ENCODE data around the gene PHF21A.
"Not testable (repeated sequence)": the region's sequence is repeated elsewhere in the genome, so short reads cannot be mapped to it uniquely, and the experiment has no call there.

PHF21A gene

DNA sequence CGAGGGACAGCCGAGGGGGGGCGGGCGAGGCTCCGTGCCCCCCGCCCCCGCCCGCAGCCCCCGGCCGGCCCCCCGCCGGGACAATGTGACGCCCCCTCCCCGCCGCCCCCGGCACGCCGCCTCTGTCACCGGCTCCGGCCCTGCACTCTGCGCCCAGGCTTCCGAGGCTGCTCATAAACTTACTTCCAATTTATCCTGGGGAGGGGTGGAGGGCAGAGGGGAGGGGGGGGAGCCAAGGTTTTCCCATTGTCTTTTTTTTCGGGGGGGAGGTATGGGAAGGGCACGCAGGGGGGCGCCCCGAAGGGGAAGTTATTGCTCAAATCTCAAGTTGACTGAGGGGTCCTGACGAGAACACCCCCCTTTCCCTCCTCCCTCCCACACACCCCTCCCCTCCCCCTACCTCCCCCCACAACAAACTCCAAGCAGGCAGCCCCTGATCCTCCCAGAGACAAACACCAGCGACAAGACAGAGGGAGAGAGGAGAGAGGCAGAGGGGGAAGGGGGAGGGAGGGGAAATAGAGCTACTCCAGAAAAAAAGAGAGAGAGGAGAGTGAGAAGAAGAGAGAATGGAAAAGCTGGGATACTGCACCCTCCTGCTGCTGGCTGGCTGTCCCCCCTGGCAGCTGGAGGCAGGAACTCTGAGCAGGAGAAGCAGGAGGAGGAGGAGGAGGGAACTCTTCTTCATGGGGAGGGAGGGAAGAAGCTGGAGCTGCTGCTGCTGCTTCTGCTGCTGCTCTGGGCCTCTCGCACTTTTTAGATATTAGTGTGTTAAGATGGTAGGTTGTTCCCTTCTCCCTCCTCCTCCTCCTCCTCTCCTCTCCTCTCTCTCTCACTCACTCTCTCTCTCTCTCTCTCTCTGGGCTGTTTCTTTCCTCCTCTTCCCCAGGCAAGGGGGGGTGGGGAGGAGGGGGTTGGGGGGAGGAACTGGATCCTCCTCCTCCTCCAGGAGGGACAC lies 631 bp downstream of the PHF21A start:
- no peak for DNase-seq (ENCODE audit: low spot score)

DNA sequence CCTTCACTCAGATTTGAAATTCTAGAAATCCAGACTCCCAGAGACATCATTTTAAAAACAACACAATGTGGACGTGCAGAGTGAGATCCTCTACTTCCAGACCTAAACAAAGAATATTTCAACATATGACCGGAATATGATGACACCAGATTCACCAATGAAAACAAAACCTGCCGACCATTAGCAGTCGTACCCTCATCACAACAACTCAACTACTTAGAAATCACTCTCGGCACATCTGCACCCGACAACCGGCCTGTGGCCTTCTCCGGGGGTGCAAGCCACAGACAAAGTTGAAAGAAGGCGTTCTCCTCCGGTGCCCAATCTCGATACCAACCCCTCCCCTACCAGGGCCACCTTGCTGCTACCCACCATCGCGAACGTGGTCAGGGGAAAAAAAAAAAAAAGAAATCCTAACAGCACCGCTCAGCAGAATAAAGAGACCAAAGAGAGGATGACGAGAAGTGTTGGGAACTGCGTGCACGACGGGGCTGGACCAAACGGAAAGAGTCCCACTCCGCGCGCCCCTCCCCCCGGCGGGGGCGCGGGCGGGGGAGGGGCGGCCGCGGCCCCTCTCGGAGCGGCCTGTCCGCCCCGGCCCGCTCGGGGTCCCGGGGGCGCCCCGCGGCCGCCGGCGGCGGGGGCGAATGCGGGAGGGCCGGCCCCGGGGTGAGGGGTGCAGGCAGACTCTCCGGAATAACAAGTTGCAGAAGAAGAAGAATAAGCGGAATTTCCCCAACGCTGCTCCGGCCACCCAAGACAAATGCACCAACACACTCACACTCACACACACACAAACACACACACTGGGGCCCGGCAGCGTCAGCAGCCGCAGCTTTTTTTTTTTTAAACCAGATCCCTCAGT lies 1.7 kb downstream of the PHF21A start:
- DNase-seq (ENCODE audit: low spot score) = peak; percentile 59

DNA sequence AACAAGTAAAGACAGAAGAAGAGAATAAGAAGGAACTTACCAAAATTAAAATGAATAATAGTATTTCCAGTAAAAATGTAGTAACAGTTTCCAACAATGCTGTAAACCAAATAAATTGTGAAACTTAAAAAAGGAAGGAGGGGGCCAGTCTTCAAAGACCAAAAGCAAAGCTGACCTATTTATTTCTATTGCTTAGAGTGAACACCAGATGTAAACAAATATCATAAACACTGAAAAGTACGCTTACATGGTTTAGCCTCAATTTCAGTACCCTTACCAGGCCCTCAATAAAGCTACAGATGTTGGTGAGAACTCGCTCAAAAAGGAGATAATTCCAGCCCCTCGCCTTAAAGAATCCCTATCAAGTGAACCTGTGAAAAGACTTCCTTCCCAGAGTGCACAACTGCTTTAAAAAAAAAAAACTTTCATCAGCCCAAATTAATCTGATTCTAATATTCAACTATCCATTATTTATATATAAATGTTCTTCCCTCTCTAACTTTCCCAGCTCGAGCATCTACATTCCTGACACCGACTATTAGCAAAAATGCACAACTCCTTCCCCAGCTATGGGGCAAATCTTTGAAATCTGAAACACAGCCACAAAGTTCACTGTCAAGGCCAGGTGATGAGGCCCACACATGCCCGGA lies 2.4 kb downstream of the PHF21A start:
- no peak for DNase-seq (ENCODE audit: low spot score)

DNA sequence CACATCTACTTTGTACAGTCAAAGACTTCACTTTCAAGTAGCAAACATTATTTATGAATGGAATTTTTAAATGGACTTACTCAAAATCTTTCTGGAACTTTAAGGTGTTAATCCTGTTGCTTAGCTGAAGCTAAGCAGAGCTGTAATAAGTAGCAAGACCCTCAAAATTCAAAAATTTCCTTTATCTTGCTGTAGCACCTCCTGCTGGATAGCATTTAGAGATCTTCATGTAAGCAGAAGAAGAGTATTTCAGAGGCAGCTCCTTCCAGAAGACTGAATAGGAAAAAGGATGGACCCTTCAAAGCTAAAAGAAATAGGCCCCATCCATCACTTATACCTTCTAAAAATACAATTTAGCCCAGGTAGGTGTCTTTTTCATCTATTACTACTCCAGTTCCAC lies 3.4 kb downstream of the PHF21A start:
- no peak for DNase-seq (ENCODE audit: low spot score)

DNA sequence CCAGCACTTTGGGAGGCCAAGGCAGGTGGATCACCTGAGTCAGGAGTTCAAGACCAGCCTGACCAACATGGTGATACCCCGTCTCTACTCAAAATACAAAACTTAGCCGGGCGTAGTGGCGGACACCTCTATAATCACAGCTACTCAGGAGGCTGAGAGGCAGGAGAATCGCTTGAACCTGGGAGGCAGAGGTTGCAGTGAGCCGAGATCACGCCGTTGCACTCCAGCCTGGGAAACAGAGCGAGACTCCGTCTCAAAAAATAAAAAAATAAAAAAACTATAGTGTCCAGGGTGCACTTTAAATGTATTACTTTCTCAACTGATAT lies 4.6 kb downstream of the PHF21A start:
- DNase-seq (ENCODE audit: low spot score) = not testable (repeated sequence)

DNA sequence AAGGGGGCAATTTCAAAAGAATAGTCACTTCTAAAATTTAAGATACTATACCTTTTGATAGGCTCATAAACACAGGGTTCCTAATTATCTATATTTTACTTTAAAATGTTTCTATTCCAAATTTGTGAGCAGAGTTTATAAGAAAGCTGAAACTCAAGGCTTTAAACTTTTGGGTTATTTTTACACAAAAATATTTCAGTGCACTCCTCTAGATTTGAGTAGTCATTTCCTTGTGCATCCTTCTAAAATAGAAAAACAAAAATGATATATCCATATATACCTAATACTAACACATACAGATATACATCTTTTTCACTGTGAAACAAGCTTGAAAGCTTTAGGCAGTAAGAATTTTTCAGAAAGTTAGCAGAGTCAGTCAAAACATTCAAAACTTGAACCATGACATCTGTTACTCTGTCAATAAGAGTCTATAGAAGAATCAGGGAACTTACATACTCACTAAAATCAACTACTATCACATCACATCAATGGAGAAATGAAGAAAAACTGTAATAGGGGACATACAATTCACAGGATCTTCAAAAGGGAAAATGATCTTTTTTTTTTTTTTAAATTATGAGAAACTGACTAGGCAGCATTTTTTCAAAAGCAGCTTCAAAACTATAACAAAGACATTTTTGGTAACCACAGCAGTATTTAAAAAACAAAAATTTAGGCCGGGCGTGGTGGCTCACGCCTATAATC lies 5.1 kb downstream of the PHF21A start:
- DNase-seq (ENCODE audit: low spot score) = no peak

DNA sequence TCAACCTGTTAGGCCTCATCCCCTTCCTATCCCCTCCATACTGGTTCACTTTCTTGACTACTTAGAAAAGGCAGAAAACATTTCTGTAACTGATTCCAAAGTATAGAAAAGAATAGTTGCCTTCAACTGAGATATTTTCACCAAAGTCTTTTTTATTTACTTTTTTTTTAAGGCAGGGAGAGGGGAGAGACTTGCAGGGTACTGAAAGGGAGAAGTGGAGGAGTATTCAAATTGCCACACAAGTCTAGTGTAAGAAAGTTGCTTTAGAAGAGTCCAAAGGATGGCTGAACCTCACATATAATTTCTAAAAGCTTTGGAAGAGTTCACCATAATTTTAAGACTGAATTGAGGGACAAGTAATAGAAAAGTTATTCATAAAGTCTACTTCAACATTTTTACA lies 6.3 kb downstream of the PHF21A start:
- no peak for DNase-seq (ENCODE audit: low spot score)

DNA sequence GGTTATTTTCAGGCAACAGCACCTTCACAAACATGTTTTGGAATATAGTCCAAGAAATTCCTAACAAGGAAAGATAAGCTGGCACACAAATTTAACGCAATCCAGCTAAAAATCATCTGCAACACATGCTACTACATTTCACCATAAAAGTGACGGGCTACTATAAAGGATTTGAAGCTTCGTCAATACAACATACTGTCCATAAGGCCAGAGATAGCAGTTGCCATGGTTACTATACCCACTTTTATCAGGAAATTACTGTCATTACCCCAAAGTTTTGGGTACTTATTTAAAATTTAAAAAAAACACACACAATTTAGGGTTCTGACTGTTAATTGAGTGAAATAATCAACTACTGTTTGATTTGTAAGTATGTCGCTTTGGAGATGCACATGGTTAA lies 6.9 kb downstream of the PHF21A start:
- no peak for DNase-seq (ENCODE audit: low spot score)

DNA sequence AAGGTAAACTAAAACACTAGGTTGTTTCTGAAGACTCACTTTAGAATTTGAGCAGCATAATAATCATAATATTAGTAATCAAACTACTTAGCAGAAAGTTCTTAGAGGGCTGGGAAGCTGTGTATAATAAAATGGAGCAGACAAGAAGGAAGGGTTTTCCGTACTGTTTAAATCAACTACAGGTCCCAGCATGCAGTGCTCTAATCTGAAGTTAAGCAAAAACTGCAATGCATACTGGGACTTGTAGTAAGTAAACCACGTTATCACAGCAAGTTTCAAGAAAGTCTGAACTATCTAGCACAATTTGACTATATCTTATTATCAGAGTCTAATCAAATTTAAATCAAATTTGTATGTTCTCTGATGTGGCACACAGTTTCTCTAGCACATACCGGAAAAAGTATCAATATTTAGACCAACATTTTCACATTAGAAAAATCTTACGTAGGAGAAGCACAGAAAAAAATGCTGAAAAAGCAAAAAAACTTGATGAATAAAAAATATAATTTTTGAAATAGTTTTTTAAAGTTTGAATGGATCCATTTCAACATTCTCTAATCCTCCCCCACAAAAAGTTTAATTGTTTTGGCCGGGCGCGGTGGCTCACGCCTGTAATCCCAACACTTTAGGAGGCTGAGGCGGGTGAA lies 8.2 kb downstream of the PHF21A start:
- peak; percentile 65 for DNase-seq (ENCODE audit: low spot score)

DNA sequence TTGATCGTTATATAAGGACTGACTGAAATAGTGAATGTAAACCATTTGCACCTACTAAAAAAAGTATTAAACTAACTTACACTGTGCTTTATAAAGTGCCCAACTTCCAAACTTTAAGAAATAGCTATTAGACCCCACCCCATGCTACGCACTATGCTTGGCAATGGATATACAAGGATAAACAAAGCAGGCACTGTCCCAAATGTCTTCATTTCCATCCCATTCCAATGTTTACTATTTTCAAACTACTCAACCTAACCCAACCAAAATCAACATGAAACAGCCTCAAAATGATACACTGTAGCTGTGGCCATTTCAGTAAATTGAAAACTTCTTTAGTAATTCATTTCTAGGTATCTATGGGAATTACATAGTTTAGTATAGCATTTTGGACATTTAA lies 12.5 kb downstream of the PHF21A start:
- no peak for DNase-seq (ENCODE audit: low spot score)

DNA sequence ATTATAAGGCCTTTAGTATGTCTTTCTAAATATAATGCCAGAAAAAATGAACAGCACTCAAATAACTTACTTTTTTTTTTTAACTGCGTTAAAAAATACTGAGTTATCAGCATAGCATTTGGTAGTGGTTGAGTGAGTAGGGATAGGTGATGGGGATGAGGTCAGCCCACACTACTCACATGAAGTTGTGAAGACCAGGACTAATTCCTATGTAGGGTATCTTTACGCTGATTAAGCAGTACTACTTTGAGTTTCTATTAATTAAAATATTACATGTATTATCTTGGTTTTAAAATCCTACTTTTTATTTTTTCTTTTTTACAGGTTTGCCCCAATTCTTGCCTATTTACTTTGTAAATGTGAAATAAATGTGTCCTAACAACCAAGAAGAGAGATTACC lies 13.5 kb downstream of the PHF21A start:
- DNase-seq (ENCODE audit: low spot score) = no peak

DNA sequence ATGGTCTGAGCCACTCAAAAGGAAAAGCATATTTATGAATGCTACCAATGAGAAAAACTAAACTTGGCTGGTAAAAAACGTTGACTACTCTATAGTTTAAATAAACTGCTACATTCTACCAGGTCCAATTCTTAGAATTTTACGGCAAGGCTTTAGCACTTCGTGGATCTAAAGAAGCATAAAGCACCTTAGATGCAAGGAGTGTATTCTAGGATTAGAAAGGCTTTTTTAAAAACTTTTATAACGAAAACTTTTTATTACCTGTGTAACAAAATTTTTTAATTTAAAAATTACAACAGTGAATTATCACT lies 13.9 kb downstream of the PHF21A start:
- DNase-seq (ENCODE audit: low spot score) = no peak

DNA sequence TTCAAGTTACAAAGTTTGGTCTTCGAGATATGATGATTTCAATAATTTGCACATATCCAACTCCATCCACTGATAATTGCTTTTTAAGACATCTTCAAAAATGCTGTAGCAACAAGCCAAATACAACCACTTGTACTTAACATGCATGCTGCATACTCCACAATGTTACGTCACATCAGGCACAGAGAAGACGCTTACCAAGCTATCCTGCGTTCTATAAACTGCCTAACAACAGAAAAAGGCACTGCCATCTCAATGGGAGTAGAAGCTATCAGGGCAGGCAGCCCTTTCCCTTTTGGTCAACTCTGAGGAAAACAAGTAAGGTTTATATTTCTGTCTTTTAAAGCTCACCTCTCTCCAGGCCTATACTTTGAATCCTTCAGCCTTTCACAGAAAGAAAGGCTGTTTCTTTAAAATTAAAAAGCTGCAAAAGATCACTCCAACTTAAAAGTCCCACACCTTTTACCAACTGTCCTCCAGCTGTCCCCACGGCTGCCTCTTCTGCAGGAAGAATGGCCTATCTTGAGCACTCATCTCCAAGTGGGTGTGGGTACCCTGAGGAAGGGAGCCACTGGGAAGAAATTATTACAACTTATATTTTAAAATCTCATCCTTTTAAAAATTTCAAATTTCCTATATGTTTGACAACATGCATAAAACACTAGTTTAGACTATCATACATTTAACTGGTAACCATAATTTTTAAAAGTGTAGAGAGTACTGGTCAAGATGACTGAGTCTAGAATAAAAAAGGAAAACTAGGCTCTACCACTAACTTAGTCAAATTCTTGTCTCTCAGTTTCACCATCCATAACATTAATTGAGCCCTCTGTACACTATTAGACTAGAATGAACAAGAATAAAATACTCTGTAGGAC lies 14.5 kb downstream of the PHF21A start:
- no peak for DNase-seq (ENCODE audit: low spot score)

DNA sequence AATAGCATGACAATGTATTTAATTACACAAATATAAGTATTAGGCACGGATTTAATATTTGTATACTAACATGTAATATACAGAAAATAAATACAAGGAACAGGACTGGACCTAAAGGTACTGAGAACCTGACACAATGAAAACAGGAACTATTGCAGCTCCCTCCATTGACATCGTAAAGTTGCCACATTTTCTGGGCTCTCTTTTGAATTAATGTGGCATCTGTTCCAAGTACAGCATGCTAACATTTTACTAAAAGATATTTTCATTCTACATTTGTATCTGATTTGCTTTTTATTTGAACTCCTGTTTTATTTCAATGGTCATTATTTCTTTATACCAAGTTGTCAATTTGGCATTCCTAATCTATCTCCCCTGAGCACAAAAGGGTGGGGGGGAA lies 15.3 kb downstream of the PHF21A start:
- no peak for DNase-seq (ENCODE audit: low spot score)

DNA sequence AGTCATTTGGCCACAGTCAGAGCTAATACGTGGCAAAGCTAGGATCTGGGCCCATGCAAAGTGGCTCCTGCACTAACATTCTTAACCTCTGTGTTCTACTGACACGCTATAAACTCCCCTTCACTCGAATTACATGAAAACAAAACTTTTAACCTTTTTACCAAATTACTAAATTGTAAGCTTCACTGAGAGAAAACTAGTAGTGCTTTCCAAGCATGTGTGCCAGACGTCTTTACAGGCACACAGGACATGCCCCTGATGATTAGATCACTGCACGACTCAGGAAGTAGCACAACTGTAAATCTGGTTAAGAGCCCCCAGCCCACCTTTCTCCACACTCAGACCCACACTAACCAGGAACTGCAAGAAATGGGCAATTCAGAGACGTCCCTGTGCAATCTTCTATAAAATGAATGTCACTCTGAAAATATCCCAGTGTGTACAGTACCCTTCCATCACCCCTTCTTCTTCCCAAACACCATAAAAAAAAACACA lies 16.1 kb downstream of the PHF21A start:
- no peak for DNase-seq (ENCODE audit: low spot score)

DNA sequence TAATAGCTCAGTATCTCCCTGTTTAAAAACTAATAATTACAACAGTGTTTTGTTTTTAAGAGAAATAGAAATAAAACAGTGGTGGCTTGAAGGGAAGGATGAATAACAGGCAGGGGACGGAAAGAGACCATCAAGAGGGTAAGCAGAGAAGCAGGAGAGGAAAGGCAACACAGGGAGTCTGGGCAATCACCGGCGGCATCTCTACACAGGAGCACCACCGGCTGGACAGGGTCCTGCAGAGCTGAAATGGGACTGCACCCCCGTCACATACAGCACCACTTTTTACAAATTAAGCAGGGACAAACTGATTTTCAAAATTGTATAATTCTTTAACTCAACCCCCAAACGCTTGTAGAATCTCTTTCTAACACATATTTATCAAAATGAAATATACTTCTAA lies 18.4 kb downstream of the PHF21A start:
- DNase-seq (ENCODE audit: low spot score) = no peak

DNA sequence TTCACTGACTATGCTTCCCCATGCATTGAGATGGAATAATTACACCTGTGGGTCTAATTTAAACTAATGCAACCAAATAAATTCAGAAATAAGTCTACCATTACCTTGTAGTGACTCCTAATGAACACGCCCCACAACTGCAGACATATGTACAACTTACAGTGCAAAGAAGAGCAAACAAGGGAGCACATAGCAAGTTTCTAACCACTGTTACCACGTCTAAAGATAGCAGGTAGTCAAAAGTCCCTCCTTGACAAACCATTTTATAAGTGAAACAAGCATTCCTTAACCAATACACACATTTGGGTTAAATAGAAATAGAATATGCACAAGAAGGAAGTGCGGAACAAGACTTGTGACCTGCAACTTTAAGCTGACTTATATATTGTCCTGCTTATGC lies 20.6 kb downstream of the PHF21A start:
- DNase-seq (ENCODE audit: low spot score) = no peak

DNA sequence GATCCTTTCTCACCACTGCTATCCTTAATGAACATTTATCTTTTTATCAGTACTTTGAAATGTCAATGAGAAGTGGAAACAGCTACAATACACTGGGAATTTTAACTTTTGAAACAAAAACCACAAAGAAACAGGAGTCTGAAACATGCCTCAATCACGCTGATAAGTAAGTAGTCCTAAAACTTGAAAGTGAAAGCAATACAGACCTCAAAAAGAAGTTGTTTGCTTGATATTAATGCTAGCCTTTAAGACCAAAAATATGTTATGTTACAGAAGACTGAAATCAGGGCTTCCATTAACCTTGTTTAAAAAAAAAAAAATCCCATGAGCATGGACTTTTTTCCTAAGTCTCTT lies 21.3 kb downstream of the PHF21A start:
- DNase-seq (ENCODE audit: low spot score) = no peak

DNA sequence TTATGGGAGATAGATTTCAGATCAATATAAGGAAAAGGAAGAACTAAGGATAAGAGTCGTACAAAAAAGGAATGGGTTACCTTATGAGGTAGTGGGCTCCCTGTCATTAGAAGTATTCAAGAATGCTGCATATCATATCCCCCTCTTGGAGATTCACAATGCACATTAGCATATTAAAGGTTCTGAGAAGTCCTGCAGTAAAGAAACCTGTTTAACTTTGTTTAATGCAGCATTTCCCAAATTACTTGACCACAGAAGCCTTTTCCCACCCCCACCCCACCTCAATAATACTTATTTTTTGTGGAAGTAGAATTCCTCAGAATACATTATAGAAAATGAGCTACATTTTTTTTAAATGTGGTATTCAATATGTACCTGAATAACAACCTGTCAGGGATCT lies 30.9 kb downstream of the PHF21A start:
- no peak for DNase-seq (ENCODE audit: low spot score)

DNA sequence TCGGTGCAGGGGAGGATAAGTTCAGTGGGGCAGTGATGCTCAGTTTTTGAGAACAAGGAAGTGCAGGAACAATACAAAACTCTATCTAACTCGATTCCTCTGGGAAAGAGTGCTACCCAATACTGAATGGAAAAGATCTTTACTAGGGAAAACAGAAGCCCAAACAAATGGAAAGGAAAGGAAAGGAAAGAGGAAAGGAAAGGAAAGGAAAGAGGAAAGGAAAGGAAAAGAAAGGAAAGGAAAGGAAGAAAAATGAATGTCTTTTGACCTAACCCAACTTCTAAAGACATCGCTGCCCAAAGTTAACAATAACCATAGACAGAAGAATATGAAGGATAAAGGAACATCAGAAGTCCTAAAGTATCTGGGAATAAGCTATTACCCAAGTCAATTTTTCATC lies 41.6 kb downstream of the PHF21A start:
- DNase-seq (ENCODE audit: low spot score) = no peak

DNA sequence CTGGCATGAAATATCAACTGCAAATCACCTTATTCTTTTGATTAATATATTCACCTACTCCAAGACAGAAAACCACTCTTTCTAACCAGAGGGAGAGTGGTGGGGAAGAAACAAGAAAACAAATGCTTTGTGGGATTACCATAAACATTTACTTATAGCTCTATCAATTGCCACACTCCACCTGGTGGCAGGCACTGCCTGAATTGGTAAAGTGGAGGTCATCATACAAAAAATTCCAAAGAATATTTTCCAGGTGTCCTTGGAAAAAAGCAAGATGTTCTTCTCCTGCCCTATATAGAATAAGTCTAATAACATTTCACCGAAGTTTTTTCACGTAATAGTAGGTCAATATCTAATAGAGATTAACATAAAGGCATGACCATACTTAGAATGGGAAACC lies 45.3 kb downstream of the PHF21A start:
- no peak for DNase-seq (ENCODE audit: low spot score)
